Large intestine (tissue), 3 donors: ENCODE results near the gene TMEM33. TPM values are rescaled to one million over a fixed set of nuclear protein-coding genes. Genes with fewer than 3 reads are reported as not detected.

Experiments used
- DNase-seq, 2 donors: peaks; one replicate each; pipeline versions ENCODE4 v3.0.0 to v3.0.0-alpha.2; 2013
- H3K27ac ChIP-seq: one replicate; pipeline ENCODE4 v1.5.1; 2013; ENCODE audit warnings: low read length
- H3K27me3 ChIP-seq: 2 replicates; pipeline ENCODE4 v1.6.1; 2013; ENCODE audit warnings: low read length; ENCODE audit not compliant: control insufficient read depth, insufficient read depth
- H3K36me3 ChIP-seq: 2 replicates; pipeline ENCODE4 v1.6.1; 2013; ENCODE audit warnings: low read length; ENCODE audit not compliant: control insufficient read depth, insufficient read depth
- H3K4me1 ChIP-seq: one replicate; pipeline ENCODE4 v1.6.1; 2013; ENCODE audit warnings: low read length; ENCODE audit not compliant: control insufficient read depth, insufficient read depth
- H3K4me3 ChIP-seq: one replicate; pipeline ENCODE4 v1.5.1; 2013; ENCODE audit warnings: low read length
- H3K9me3 ChIP-seq: one replicate; pipeline ENCODE4 v1.6.1; 2013; ENCODE audit warnings: mild to moderate bottlenecking, low read depth, low read length, moderate library complexity; ENCODE audit not compliant: control insufficient read depth
- WGBS: methylation state at CpG from one replicate; pipeline ENCODE4 v1.1.5; 2013; ENCODE audit warnings: low lambda C conversion rate; ENCODE audit not compliant: insufficient coverage; 5-methylcytosine and 5-hydroxymethylcytosine counted together
- polyA plus RNA-seq: library from polyadenylated mRNA; unstranded; fragments of 120-200 nt; gene quantifications from one replicate; pipeline ENCODE4 v1.2.1, GENCODE V29; 2013

The TMEM33 gene
- polyA plus RNA-seq, 1 donor: 37.1 TPM

DNA sequence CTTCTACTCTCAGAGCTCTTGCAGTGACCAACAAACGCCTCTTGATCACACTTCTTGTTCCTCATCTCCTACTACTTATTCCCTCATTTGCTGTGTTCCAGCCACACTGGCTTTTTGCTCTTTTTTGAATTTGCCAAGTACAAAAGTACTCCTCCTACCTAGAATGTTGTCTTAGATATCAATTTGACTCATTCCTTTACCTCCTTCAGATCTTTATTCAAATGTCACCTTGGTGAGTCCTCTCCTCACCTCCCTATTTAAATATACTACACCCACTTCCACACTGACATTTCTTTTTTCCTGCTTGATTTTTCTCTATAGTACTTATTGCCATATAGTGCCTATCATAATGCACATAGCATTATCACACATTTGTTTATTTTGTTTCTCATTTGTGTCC, 40.1 kb downstream of the TMEM33 start:
- Histone ChIP-seq H3K36me3 (no peaks in the 10 kb centered on the region), H3K4me3 (no peak overlapping the region), H3K4me1 (peaks cover 3% of the 10 kb centered on the region), H3K27me3 (no peaks in the 10 kb centered on the region), H3K27ac (no peak overlapping the region), H3K9me3 (no peaks in the 10 kb centered on the region)
- WGBS: 100% methylated on average over 1 of the region's 1 CpG
- no peak for DNase-seq

DNA sequence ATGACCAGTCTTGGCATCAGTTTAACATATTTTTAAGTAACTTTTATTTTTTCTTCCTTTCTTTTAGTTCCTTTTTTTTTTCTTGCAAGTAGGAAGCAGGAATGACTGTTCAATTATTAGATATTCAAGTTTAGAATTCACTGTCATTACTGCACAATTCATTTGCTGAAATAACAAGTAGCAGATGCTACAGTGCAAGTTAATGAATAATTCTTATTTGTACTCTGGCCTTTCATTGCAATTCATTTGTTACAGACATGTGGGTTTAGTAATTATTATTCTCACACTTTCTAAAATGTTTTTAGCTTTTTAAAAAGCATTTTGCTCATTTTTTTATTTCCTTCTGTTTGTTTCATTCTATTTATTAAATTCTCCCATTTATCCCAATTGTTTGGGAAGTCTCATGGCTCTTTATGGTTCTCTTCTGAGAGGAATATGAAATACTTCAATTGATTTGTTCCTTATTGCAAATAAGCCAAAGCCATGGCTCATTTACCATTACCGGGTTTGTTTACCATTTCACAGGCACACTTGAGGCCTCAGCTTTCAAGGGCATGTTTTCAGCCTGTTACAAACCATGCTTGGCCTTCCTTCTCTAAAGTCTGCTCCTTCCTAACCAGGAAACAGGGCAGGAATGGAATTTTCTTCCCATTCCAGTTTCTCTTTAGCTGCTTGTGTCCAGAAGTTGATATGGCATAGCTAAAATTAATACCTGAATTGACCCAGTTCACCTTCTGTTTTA, 41.7 kb downstream of the TMEM33 start:
- H3K27ac ChIP-seq: peak overlapping the region; percentile 39
- H3K4me3 ChIP-seq: no peak overlapping the region
- H3K27me3 ChIP-seq: no peaks in the 10 kb centered on the region
- DNase-seq: peak in 1 of 2 donors; percentile 49
- WGBS: no CpG with 5 or more reads among the region's 1 CpG
- no peaks in the 10 kb centered on the region for H3K36me3 ChIP-seq
- H3K4me1 ChIP-seq: peaks cover 3% of the 10 kb centered on the region
- no peaks in the 10 kb centered on the region for H3K9me3 ChIP-seq

DNA sequence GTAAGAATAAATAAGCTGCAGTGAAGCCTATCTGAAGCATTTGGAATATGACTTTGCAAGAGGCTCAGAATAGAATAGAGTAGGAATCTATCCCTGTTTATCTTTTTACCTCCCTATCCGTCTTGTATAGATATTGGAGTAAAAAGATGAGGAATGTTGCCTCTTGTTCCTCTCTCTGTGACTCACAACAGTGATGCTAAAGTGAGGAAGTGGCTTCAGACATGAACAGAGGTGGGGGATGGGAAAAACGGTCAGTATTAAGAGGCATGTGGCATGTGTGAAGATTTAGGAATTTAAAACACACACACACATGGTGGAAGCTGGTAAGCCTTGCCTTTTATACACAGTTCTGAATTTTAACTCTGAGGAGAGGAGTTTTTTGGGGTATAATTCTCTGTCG, 42.5 kb downstream of the TMEM33 start:
- H3K9me3 ChIP-seq: no peaks in the 10 kb centered on the region
- no CpG with 5 or more reads among the region's 3 CpGs for WGBS
- H3K4me1 ChIP-seq: peaks cover 3% of the 10 kb centered on the region
- H3K4me3 ChIP-seq: no peak overlapping the region
- DNase-seq: no peak
- no peaks in the 10 kb centered on the region for H3K36me3 ChIP-seq
- H3K27ac ChIP-seq: peak overlapping the region; percentile 39
- H3K27me3 ChIP-seq: no peaks in the 10 kb centered on the region

DNA sequence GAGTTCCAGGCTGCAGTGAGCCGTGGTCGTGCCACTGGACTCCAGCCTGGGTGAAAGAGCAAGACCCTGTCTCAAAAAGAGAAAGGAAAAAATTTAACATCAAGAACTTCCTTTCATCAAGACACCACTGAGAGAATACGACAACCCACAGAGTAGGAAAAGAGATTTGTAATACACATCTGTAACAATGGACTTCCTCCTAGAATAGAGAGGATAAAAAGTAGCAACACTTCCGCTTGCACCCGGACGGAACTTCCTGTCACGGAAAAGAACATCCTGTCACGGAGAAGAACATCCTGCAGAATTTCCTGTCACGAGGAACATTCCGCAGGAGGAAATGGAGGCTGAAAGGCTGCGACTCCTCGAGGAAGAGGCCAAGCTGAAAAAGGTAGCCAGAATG, 46.2 kb downstream of the TMEM33 start, which contains the start of gene DCAF4L1:
Gene DCAF4L1 (plus strand): TSS at position 301 of the 400 bp plus-strand sequence. CDS start 37 bp downstream, at position 338.
- Histone ChIP-seq H3K27ac (no peak within 1 kb of the TSS), H3K27me3 (no peaks in the 10 kb centered on the region), H3K4me3 (no peak within 1 kb of the TSS), H3K36me3 (no peaks in the 10 kb centered on the region), H3K9me3 (no peaks in the 10 kb centered on the region), H3K4me1 (peaks cover 8% of the 10 kb centered on the region)
- DNase-seq: no peak
- 93% methylated on average over 10 of the region's 12 CpGs for WGBS

DNA sequence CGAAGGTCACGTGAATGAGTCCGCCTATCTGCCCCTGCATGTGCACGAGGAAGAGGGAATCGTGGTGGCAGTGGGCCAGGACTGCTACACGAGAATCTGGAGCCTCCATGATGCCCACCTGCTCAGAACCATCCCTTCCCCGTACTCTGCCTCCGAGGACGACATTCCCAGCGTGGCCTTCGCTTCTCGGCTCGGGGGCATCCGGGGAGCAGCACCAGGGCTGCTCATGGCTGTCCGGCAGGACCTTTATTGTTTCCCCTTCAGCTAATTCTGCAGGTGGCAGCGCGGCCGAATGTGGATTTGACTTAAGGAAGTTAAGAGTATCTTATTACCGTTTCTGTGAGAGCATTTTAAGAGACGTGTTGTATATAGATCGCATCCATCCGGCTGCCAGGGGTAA, 47.5 kb downstream of the TMEM33 start:
- DNase-seq: no peak
- Histone ChIP-seq H3K36me3 (no peaks in the 10 kb centered on the region), H3K9me3 (no peaks in the 10 kb centered on the region), H3K4me3 (no peak overlapping the region), H3K27ac (no peak overlapping the region), H3K4me1 (peaks cover 4% of the 10 kb centered on the region), H3K27me3 (no peaks in the 10 kb centered on the region)
- WGBS: 87% methylated on average over 4 of the region's 22 CpGs

GRCh38 chr4:41985151-41985550, 49.9 kb downstream of the TMEM33 start:
- no peak for DNase-seq
- Histone ChIP-seq H3K27ac (no peak overlapping the region), H3K4me3 (no peak overlapping the region), H3K27me3 (no peaks in the 10 kb centered on the region), H3K36me3 (no peaks in the 10 kb centered on the region), H3K4me1 (peaks cover 4% of the 10 kb centered on the region), H3K9me3 (no peaks in the 10 kb centered on the region)
- WGBS: no CpG with 5 or more reads among the region's 1 CpG

GRCh38 chr4:41989994-41990364, 54.8 kb downstream of the TMEM33 start:
- no CpG with 5 or more reads among the region's 12 CpGs for WGBS
- DNase-seq: no peak
- peaks cover 13% of the 10 kb centered on the region for H3K4me1 ChIP-seq

GRCh38 chr4:41990365-41991111, 55.3 kb downstream of the TMEM33 start, which contains the start of gene SLC30A9:
Gene SLC30A9 (plus strand): TSS chr4:41990530. CDS start chr4:41990652, 122 bp downstream.
- peak; percentile 96 to 97 for DNase-seq
- Histone ChIP-seq H3K4me1 (peaks cover 13% of the 10 kb centered on the region), H3K4me3 (peak within 1 kb of the TSS; percentile 93), H3K36me3 (no peaks in the 10 kb centered on the region), H3K27me3 (no peaks in the 10 kb centered on the region), H3K9me3 (no peaks in the 10 kb centered on the region), H3K27ac (peak within 1 kb of the TSS; percentile 81)
- no CpG with 5 or more reads among the region's 64 CpGs for WGBS

More at GRCh38 chr4:41989994-41990364, 54.8 kb downstream of the TMEM33 start:
- H3K36me3 ChIP-seq: no peaks in the 10 kb centered on the region
- no peaks in the 10 kb centered on the region for H3K9me3 ChIP-seq
- H3K27me3 ChIP-seq: no peaks in the 10 kb centered on the region
- peak overlapping the region; percentile 81 for H3K27ac ChIP-seq
- H3K4me3 ChIP-seq: peak overlapping the region; percentile 93

GRCh38 chr4:41991916-41992767, 56.9 kb downstream of the TMEM33 start:
- 40% methylated on average over 1 of the region's 10 CpGs for WGBS
- DNase-seq: peak; percentile 33 to 53
- Histone ChIP-seq H3K27ac (no peak overlapping the region), H3K4me3 (no peak overlapping the region), H3K4me1 (peaks cover 8% of the 10 kb centered on the region), H3K36me3 (no peaks in the 10 kb centered on the region), H3K9me3 (no peaks in the 10 kb centered on the region), H3K27me3 (no peaks in the 10 kb centered on the region)
